Stimulated activated CD4-positive, alpha-beta T cell treated with anti-CD3 and anti-CD28 coated beads, Interleukin-15, amount 100 ng/mL, for 48 hours (primary cell): Measurements from ENCODE around the gene RNF166.

Source experiments
- DNase-seq, 2 donors: peaks; one replicate each; pipeline ENCODE4 v3.0.0-alpha.2; 2020; ENCODE audit warnings: low read depth in 2 of 2

The RNF166 gene

DNA sequence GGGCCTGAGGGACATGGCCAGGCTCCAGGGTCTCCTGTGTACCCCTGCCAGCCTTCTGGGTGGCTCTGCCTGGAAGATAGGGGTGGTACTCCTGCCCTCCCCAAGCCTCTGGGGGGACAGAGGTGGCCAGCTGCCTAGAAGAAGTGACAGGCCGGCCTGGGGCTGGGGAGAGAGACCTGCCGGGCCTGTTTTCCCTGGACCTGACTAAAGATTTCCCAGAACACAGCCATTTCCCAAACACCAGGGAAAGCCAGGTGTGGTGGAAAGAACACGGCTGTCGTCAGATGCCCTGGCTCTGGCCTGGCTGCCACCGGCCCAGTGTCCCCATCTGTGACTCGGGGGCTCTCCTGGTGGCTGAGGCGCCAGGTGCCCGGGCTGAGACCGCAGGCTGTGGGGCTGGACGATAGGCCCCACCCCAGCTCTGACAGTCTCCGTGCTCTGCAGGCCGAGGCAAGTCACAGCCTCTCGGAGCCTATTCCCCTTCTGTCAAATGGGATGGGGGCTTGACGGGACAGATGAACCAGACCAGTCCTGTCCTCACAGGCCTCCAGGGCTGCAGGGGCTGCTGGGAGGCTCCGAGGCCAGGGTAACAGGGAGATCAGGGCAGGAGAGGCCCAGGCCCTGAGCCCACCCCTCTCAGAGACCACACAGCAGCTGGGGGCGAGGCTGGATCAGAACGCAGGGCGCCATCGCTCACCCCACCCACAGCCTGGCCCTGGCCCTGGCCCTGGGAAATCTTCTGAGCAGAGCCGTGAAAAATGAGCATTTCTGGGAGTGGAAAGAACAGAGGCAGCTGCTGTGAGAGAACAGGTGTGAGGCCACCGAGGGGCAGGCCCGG, 33.1 kb upstream of the RNF166 start:
- DNase-seq = no peak

DNA sequence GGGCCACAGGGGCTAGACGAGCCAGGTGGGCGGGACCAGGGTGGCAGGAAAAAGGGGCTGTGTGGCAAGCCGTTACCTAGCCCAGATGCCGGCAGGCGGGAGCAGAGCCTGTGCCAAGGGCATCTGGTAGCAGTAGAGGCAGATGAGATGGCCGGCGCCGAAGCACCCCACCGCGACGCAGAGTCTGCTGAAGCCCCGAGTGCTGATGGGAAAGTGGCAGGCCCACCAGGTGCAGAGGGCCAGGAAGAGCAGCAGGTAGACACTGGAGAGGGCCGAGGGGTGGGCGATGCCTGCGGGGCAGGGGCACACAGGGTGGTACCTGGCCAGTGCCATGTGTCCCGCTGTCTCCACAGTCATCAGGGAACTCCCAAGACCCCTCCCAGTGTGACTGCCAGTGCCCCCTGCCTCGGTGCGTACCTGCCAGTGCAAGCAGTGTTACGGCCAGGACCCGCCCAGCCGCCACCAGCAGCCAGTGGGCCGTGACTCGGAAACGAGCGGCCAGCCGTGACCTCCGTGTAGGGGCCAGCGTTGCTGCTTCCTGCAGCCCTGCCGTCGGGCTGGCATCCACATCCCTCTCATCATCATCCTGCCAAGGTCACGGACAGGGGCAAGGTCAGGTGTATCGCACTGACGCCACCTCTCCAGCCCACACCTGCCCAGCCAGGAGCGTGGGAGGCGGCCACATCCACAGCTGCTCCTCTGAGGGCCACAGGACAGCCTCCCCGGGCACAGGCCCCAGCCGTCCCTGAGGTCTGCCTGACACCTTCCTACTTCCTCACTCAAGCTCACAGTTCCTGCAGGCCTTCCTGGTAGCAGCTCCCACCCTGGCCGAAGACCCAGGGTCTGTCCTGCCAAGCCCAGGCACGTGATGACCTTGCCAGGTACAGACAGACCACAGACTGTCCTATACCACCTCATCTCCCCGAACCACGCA, 32.2 kb upstream of the RNF166 start:
- no peak for DNase-seq

DNA sequence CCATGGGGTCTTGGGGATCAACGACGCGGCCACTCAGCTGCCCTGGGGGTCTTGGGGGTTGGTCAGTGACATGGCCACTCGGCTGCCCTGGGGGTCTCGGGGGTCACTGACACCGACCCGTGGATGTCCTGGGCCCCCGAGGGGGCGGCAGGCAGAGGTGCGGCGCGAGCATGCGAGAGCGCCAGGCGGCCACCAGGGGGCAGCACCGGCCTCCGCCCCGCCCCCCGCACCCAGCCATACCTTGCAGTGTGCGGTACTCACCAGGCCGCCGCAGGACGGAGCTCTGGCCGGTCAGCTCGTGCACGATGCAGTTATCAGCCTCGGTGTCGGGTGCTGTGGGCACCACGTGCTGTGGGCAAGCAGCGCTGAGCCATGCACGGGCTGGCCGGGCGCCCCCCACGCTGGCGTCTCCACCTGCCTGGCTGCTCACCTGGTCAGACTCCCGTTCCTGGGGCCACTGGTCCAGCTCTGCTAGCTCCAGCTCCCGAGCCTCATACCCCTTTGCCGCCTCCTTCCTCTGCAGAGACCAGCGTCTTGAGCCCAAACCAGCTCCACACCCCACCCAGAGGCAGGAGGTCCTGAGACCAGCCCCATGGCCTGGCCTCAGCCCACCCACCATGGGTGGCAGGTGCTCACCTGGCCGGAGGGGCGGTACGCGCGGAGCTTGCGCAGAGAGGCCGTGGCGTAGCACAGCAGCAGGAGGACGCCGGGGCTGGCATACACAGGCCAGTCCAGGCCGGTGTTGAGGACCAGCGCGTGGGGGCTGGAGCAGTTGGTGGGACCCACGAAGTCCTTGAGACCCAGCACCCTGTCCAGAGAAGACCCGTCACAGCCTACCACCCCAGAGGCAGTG, 31.3 kb upstream of the RNF166 start:
- DNase-seq = peak; percentile 31 to 76

DNA sequence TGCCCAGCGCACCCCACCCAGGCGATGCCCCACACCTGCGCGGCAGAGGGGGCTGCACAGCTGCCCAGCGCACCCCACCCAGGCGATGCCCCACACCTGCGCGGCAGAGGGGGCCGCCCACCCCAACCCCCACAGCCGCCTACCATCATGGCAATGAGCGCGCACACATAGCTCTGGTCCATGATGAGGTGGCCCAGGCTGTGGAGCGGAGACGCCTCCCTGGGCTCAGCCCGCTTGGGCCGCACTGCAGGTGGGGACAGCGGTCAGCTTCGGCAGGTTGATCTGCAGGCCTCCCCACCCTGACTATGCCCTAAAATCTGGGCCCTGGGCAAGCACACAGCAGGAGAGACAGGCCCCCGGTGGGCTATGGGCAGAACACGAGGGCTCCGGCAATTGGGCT, 30.3 kb upstream of the RNF166 start:
- no peak for DNase-seq

DNA sequence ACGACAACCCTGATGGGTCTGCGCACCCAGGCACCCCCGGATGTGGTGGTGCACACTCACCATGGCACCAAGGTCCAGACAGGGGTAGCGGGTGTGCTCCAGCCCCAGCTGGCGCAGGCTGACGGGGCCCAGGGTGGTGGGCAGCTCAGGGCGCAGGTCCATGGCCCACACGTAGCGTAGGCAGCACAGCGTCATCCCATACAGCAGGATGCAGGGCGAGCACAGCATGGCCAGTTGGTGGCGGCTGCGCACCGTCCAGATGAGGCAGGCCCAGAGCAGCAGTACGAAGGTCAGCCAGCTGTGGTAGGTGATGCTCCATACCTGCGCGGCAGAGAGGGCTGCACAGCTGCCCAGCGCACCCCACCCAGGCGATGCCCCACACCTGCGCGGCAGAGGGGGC, 29.9 kb upstream of the RNF166 start:
- DNase-seq = no peak

DNA sequence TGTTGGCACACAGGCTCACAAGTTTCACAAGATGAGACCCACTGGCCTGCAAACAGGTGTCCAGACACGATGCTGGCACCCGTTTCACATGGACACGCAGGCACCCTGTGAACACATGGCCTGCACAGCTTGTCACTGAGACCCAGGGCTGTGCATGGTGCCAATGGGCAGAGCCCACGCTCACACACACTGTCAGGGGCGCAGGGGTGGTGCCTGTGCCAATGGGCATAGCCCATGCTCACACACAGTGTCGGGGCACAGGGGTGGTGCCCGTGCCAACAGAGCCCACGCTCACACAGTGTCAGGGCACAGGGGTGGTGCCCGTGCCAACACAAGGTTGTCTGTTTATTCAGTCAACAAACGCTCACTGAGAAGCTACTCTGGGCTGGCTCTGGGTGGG, 29.4 kb upstream of the RNF166 start:
- no peak for DNase-seq

DNA sequence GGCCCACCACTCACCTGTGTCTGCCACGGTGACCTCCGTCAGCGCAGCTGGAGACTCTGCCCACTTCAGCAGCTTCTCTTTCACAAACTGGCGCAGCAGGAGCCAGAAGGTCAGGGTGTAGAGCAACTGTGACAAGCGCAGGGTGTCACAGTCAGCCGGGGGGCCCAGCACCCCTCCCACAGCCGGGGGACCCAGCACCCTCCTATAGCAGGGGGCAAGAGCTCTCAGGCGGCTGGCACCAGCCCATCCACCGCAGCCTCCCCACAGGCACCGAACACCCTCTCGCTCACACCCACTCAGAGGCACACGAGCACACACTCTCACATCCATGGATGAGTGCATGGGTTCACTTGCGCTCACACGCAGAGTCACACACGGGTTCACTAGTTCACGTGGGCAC, 28.9 kb upstream of the RNF166 start:
- DNase-seq = no peak

DNA sequence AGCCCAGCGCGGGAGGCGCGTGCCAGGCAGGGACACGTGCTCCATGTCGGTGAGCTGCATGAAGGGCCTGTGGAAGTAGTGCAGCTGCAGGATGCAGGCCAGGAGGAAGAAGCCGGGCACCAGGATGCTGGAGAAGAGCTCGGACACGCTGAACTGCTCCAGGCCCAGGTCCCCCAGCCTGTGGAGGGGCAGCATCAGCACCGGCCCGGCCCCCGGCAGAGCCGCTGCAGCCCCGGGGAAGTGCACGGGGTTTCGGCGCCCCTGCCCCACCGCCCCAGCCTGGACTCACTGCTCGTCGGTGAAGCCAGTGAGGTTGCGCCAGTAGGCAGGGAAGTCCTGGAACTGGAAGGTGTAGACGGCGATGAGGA, 28.1 kb upstream of the RNF166 start:
- no peak for DNase-seq

DNA sequence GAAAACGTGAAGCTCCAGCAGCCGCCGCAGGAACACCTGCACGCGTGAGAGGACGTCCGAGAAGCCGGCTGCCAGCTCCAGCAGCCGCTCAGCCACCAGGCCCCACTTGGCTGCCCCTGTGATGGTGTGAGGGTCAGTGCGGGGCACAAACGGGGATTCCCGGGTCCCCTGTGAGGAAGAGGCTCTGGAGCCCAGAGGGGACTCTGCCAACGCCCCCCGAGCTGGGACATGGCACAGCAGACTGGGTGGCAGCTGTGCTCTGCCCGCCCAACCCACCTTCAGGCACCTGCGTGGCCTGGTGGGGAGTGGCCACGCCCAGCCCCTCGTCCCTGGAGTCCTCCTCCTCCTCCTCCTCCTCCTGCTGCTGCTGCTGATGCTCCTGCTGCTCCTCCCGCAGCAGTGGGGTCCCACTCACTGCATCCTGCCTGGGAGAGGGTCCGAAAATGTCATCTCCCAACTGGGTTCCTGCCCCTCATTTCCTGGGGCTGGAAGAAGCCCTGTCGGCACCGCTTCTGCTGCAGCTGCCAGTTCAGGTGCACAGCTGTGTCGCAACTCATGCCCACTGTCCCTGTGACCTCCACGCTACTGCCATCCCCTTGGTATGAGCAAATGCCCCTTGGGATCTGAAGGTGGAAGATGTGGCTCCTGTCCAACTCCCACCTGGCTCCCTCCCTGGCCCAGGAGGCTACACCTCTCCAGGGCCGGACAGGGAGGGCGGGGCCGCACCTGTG, 27.6 kb upstream of the RNF166 start:
- DNase-seq = no peak

DNA sequence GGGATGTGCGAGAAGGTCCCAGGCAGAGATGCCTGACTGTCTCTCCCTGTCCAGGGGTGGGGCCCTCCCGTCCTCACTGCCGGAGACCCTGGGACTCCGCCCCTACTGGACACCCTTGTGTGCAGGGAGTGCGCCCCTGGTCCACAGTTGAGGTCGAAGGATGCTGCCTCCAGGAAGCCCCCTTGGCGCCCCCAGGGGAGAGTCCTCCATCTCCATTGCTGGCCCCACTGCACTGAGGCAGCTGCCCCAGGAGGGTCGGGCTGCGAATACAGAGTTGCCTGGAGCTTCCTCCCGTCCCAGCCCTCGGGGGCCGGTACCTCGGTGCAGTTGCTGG, 26.7 kb upstream of the RNF166 start:
- DNase-seq = no peak

DNA sequence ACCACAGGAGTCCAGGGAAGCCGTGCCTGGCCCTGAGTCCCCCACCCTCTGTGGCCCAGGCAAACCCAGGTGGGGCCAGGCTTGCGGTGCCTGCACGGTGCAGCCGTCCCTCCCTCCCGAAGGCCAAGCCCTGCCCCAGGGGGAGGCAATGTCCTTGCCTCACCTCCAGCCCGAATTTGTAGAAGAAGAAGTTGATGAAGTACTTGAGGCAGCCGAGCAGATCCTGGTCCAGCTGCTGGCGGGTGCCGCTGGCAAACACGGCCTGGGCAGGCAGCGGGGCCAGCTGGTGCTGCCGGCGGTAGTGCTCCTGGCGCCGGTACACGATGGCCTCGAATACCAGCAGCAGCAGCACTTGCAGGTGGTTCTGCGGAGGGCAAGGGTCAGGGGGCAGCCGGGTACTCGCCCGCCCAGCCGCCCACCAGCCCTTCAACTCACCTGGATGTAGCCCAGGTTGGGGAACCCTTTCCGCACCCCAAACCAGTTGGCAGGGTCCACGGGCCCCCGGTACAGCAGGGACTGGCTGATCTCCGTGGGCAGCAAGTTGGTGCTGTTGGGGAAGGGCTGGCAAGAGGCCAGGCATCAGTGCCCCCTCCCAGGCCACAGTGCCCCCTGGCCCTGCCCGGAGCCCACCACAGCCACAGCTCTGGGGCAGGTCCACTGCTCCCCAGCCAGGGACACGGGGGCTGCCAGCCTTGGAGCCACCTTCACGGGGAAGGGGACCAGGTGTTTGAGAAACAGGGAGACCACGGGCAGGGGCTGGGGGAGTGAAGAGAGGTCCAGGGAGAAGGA, 26.2 kb upstream of the RNF166 start:
- DNase-seq = no peak

DNA sequence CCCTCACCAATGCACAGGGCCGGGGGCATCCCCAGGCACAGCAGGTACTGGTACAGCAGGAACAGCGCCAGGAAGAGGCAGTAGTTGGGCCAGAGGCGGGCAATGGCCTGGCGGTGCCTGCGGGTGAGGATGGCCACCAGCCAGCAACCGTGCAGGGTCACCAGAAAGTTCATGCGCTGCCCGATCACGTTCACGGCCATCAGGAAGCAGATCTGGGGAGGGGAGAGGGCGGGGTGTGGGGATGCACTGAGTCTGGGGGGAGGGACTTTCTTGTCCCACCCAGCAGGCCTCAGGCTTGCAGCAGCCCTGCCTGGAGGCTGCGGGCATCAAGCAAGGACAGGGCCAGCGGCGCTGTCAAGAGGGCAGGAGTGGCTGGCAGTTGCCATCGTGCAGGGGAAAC, 25.5 kb upstream of the RNF166 start:
- DNase-seq = no peak

DNA sequence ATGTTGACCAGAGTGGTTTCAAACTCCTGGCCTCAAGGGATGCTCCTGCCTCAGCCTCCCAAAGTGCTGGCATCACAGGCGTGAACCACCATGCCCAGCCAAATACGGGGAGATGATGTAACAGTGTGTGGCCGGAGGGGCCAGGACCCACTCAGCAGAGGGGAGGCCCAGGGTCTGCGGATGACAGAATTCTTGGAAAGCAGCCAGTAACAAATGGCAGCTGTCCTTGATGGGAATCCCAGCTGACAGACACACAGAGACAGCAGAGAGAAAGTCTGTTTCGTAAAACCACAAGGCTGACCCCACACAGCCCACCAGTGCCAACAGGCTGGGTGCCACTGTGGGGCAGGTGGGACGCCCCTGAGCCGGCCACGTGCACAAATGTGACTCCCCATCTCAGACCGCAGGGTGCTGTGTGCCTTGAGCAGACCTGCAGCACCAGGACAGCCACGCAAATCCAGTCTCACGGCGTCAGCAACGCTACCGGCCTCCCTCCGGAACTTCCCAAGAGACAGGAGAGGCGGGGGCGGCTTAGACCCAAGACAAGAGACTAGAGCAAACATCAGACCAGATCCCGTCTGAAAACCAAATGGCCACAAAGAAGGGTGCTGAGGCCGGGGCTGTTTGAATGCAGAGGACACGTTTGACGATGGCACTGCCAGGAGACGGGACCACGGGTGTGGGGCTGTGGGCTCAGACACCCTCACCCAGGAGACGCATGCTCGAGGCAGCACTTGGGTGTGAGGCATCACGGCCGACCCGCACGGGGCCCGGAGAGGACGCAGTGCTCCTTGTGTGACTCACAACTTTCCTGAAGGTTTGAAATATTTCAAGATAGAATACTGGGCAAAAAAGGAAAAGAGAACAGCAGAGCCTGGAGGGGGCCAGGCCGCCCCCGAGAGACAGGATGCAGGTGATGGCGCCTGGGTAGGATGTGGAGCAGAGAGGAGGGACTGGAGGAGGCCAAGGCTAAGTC, 24.7 kb upstream of the RNF166 start:
- DNase-seq = no peak

DNA sequence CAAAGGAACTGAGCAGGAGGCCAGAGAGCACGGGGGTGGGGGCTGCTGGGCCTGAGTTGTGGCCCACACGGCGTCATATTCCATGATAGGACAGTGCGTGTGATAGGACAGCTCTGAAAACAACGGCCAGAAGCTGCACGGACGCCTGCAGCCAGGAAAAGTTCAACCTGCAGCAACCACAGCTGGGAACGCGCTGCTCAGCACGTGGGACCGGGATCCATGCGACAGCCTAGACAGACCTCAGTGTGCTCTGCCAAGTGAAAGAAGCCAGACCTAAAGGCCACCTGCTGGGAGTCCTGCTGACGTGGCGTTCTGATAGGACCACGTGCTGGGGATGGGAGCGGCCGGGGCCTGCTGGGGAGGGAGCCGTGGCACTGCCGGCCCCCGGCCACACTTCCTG, 21.7 kb upstream of the RNF166 start:
- DNase-seq = no peak

DNA sequence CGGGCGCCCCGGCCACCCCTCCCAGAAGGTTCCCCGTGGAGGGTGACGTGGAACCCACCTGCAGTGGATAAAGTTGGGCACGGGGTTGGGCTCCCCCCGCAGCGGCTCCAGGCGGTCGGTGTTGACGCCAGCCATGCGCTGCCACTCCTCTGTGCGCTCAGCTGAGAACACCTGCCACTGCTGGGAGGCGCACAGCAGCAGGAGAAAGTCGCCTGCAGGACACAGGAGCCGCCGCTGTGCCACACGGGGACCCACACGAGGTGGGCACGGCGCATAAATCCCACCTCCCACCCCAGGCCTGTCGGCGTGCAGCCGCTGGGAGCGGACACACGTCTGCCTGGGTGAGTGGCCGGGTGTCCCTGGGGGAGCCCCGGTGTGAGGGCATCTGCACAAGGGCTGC, 20.8 kb upstream of the RNF166 start:
- DNase-seq = no peak

DNA sequence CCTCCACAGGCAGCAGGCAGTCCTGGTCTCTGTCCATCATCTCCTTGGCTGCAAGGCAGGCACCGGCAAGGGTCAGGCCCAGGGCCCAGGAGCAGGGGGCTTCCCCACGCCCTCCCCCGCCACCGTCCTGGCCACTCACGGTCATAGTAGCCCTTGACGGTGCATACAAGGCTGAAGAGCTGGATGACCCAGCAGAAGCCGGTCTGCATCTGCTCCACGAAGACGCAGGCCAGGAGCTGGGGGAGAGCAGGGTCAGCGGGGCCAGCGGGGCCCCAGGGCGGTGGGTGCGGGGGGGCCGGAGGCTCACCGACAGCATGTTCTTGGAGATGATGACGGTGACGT, 20.2 kb upstream of the RNF166 start:
- no peak for DNase-seq

DNA sequence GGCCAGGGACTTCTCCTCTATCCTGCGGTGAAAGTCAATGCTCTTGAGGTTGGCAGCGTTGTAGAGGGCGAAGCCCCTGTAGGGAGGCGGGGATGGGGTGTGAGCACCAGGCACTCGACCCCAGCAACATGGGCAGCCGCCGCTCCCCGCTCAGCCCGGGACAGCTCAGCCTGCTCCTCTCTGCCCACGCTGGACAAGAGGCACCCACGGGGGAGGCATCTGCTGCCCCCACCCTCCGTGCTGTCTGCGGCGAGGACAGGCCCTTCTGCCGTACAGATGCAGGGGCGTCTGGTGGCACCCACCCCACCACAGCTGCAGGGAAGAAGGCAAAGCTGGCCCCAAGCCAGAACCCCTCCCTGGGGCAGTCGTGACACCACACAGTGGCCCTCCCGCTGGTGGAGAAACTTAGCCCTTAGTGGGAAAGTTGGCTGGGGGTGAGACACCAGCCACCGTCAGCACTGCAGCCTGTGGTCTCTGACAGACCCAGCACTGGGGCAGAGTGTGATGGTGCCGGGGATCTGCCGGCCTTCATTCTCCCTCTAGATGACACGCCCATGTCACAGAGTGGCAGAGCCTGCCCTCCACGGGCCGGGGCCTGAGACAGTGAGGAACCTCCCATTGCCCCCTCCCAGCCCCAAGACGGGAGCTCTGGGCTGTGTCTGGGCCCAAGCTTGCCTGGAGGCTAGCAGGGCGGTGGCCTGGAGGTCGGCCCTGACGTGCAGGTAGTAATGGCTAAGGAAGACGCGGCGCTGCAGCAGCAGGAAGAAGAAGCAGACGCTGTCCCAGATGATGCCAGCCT, 19.6 kb upstream of the RNF166 start:
- no peak for DNase-seq

DNA sequence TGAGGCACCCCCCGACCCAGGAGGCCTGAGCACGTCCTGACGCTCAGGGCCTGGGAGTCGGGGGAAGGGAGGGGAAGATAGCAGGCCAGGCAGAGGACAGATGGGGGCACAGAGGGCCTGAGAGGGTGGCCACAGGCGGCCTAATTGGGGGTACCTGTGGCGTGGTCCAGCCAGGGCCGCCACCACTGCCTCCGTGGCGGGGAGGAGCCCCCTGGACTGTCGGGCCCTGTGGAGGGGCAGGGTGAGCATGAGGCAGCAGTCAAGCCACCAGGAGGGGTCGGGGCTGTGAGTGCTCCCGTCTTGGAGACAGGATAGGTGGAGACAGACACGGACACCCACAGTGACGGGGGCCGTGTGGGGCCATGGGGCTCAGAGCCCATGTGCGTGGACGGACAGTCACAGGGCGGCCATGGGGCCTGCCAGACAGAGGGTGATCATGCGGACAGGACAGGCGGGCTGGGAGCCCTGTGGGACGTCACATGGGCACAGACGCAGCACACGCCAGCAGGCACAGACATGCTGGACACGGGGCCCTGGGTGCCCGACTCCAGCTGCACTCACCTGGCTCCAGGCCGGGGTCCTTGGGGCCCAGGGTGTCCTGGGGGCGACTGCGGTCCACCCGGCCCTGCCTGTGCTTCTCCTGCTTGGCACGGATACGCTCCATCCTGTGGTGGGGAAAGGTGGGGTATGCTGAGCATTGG, 18.8 kb upstream of the RNF166 start:
- DNase-seq = no peak
